Measurements from ENCODE around the gene FAXC. TPM values are rescaled to one million over a fixed set of nuclear protein-coding genes. Genes with fewer than 3 reads are reported as not detected.

Gene FAXC
- total RNA-seq, 1 donor from 2014 or later: 5.3 TPM

DNA sequence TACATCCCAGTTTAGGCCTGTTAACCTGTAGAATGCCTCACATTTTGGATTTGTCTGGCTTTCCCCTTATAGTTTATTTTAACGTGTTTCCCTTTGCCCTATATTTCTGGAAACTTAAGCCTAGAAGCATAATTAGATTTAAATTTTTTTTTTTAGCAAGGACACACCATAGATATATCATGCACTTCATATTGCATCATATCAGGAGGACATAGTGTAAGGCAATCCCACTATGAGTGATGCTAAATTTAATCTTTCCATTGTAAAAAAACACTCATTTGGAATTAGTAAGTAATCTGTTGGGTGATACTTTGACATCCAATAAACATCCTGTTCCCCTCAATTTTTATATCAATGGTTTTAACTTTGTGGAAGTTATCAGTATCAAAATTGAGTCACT is 10.3 kb upstream of the FAXC start:
- FAIRE-seq: no peak
- TF ChIP-seq, protein P1, sequence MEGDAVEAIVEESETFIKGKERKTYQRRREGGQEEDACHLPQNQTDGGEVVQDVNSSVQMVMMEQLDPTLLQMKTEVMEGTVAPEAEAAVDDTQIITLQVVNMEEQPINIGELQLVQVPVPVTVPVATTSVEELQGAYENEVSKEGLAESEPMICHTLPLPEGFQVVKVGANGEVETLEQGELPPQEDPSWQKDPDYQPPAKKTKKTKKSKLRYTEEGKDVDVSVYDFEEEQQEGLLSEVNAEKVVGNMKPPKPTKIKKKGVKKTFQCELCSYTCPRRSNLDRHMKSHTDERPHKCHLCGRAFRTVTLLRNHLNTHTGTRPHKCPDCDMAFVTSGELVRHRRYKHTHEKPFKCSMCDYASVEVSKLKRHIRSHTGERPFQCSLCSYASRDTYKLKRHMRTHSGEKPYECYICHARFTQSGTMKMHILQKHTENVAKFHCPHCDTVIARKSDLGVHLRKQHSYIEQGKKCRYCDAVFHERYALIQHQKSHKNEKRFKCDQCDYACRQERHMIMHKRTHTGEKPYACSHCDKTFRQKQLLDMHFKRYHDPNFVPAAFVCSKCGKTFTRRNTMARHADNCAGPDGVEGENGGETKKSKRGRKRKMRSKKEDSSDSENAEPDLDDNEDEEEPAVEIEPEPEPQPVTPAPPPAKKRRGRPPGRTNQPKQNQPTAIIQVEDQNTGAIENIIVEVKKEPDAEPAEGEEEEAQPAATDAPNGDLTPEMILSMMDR (IDR thresholded peaks at IDR 0.05; ENCODE audit: insufficient read depth, low read length, severe bottlenecking): no peak
- Histone ChIP-seq H3K4me3 (ENCODE audit: low read depth, low read length) (no peak overlapping the region), H3K36me3 (ENCODE audit: control insufficient read depth, insufficient read depth, low read length) (no peaks in the 10 kb centered on the region), H3K27me3 (ENCODE audit: control insufficient read depth, insufficient read depth, low read length) (no peaks in the 10 kb centered on the region)
- DNase-seq (ENCODE audit: low read depth): no peak

DNA sequence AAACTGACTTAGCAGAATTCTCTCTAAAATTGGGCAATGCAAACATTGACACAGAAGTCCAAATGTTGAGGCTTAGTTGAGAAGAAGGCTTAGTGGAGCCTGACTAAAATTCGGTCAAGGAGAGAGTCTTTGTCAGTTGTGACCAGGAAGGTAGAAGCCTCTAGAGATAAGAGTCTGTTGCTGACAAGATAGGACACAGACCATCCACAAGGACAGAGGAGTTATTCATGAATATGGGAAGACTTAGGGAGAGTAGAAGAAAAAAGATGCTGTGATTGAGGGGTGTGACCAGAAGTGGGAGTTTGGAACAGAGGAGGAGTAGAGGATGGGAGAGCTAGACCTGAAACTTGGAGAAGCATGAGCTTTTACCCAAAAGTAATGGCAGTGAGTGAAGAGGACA is 7.2 kb upstream of the FAXC start:
- Histone ChIP-seq H3K36me3 (ENCODE audit: control insufficient read depth, insufficient read depth, low read length) (no peaks in the 10 kb centered on the region), H3K4me3 (ENCODE audit: low read depth, low read length) (no peak overlapping the region), H3K27me3 (ENCODE audit: control insufficient read depth, insufficient read depth, low read length) (no peaks in the 10 kb centered on the region)
- no peak for DNase-seq (ENCODE audit: low read depth)
- TF ChIP-seq, protein P1 (IDR thresholded peaks at IDR 0.05; ENCODE audit: insufficient read depth, low read length, severe bottlenecking): no peak
- FAIRE-seq: no peak

DNA sequence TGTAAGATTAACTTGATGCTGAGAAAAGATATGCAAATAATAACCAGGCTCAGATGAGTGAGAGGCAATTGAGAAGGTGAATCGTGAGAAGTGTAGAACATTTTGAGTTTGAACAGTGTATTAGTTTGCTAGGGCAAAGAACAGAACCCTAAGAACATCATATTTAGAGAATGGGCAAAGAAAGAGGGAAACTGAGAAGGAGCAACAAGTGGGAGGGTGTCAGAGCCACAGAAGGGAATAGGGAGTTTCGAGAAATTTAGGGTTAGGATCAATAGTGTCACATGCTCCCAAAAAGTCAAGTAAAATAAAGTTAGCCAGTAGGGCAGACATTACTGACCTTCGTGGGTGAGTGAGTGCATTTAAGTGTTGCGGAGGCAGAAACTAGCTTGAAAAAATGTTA is 5.5 kb upstream of the FAXC start:
- TF ChIP-seq, protein P1 (IDR thresholded peaks at IDR 0.05; ENCODE audit: insufficient read depth, low read length, severe bottlenecking): no peak
- Histone ChIP-seq H3K27me3 (ENCODE audit: control insufficient read depth, insufficient read depth, low read length) (no peaks in the 10 kb centered on the region), H3K36me3 (ENCODE audit: control insufficient read depth, insufficient read depth, low read length) (no peaks in the 10 kb centered on the region), H3K4me3 (ENCODE audit: low read depth, low read length) (no peak overlapping the region)
- no peak for DNase-seq (ENCODE audit: low read depth)
- no peak for FAIRE-seq

DNA sequence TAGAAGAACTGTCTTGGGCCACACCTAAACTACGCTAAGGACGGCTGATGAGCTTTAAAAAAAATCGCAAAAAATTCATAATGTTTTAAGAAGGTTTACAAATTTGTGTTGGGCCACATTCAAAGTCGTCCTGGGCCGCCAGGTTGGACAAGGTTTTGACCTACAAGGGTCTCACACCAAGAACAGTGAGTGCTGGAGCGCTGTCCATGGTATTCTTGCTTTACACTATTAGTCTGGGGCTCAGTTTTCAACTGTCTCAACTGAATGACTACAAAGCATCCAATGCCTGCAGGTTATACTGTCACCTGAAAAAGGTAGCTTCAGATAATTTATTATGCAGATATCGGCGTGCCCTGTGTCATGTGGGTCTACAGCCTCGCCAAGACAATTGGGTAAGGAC is 3.7 kb upstream of the FAXC start:
- no peaks in the 10 kb centered on the region for H3K36me3 ChIP-seq (ENCODE audit: control insufficient read depth, insufficient read depth, low read length)
- H3K4me3 ChIP-seq (ENCODE audit: low read depth, low read length): no peak overlapping the region
- TF ChIP-seq, protein P1 (IDR thresholded peaks at IDR 0.05; ENCODE audit: insufficient read depth, low read length, severe bottlenecking): no peak
- no peaks in the 10 kb centered on the region for H3K27me3 ChIP-seq (ENCODE audit: control insufficient read depth, insufficient read depth, low read length)
- peak; percentile 23 for FAIRE-seq
- no peak for DNase-seq (ENCODE audit: low read depth)

DNA sequence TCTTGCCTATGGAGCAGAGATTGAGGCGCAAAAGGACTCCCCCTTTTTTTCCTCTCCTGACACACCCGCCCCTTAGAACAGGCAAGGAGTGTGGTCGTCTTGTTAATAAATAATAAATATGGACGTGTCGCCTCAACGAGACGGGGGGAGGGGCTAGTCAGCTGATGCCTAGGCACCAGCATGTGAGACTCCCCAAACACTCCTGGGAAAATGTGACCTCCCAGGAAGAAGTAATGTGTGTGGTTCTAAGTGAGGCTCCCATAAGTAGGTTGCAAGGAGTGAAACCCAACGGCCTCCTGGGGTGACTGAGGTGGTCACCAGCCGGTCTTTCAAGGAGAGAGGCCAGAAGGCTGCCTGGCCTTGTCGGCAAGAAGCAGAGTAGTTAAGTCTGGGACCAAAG is 1.1 kb upstream of the FAXC start:
- no peak for FAIRE-seq
- TF ChIP-seq, protein P1 (IDR thresholded peaks at IDR 0.05; ENCODE audit: insufficient read depth, low read length, severe bottlenecking): no peak
- no peak for DNase-seq (ENCODE audit: low read depth)
- H3K36me3 ChIP-seq (ENCODE audit: control insufficient read depth, insufficient read depth, low read length): no peaks in the 10 kb centered on the region
- no peaks in the 10 kb centered on the region for H3K27me3 ChIP-seq (ENCODE audit: control insufficient read depth, insufficient read depth, low read length)
- peak overlapping the region; percentile 53 for H3K4me3 ChIP-seq (ENCODE audit: low read depth, low read length)
